HG03571 (cell line): ENCODE data around the gene KRTAP10-1.

ENCODE experiments used
- ATAC-seq: cut with Tn5 transposase; IDR thresholded peaks from one replicate; pipeline ENCODE4 v1.9.1; 2021; ENCODE audit not compliant: unreplicated experiment

The KRTAP10-1 gene

GRCh38 chr21:44517175-44517899 lies 22.7 kb downstream of the KRTAP10-1 start:
- no peak for ATAC-seq

- no peak for ATAC-seq
Measured at GRCh38 chr21:44516828-44517174, 23.2 kb downstream of the KRTAP10-1 start.

- no peak for ATAC-seq
Measured at GRCh38 chr21:44516342-44516741, 23.7 kb downstream of the KRTAP10-1 start.

- ATAC-seq: no peak
Measured at GRCh38 chr21:44515359-44516165, 24.4 kb downstream of the KRTAP10-1 start.

- ATAC-seq: no peak
Measured at GRCh38 chr21:44514746-44515358, 25.1 kb downstream of the KRTAP10-1 start.

GRCh38 chr21:44514218-44514520 lies 25.8 kb downstream of the KRTAP10-1 start:
- ATAC-seq: no peak

- ATAC-seq: no peak
Measured at GRCh38 chr21:44513389-44514217, 26.4 kb downstream of the KRTAP10-1 start.

- ATAC-seq: no peak
Measured at GRCh38 chr21:44512496-44513388, 27.3 kb downstream of the KRTAP10-1 start.

- no peak for ATAC-seq
Measured at GRCh38 chr21:44511938-44512275, 28.1 kb downstream of the KRTAP10-1 start.

- ATAC-seq: no peak
Measured at GRCh38 chr21:44511219-44511937, 28.6 kb downstream of the KRTAP10-1 start.

- ATAC-seq: no peak
Measured at GRCh38 chr21:44510508-44511218, 29.3 kb downstream of the KRTAP10-1 start.

GRCh38 chr21:44510109-44510507 lies 29.9 kb downstream of the KRTAP10-1 start:
- ATAC-seq: no peak

- no peak for ATAC-seq
Measured at GRCh38 chr21:44509539-44509938, 30.5 kb downstream of the KRTAP10-1 start.

- no peak for ATAC-seq
Measured at GRCh38 chr21:44508711-44509445, 31.1 kb downstream of the KRTAP10-1 start.

- no peak for ATAC-seq
Measured at GRCh38 chr21:44508426-44508710, 31.6 kb downstream of the KRTAP10-1 start.

GRCh38 chr21:44507673-44508425 lies 32.1 kb downstream of the KRTAP10-1 start:
- no peak for ATAC-seq

- ATAC-seq: no peak
Measured at GRCh38 chr21:44506279-44507255, 33.4 kb downstream of the KRTAP10-1 start.
